Prostate gland (tissue), 2 donors: ENCODE data around the gene PRDM1. TPM values are rescaled to one million over a fixed set of nuclear protein-coding genes. Genes with fewer than 3 reads are reported as not detected.

ENCODE experiments used
- DNase-seq: peaks from one replicate; pipeline ENCODE4 v3.0.0-alpha.2; 2019; ENCODE audit warnings: low spot score
- H3K27ac ChIP-seq, 2 donors: fragments of 200-600 bp; sonication (generic); 2 replicates each; pipeline ENCODE4 v1.5.1; 2017 to 2019
- H3K27me3 ChIP-seq: fragments of 200-600 bp; sonication (generic); replicated peaks from 2 replicates; pipeline ENCODE4 v1.5.1; 2019; ENCODE audit not compliant: insufficient read depth
- H3K36me3 ChIP-seq, 2 donors: fragments of 200-600 bp; sonication (generic); 1 replicate in 1 of 2; 2 replicates in 1 of 2; pipeline versions ENCODE4 v1.5.1 to v1.8.1; 2017 to 2019
- H3K4me1 ChIP-seq: fragments of 200-600 bp; sonication (generic); replicated peaks from 2 replicates; pipeline ENCODE4 v1.5.1; 2019
- H3K4me3 ChIP-seq, 2 donors: fragments of 200-600 bp; sonication (generic); 2 replicates each; pipeline ENCODE4 v1.5.1; 2017 to 2019
- H3K9me3 ChIP-seq: fragments of 200-600 bp; sonication (generic); 2 replicates; pipeline ENCODE4 v1.5.1; 2017
- POLR2A ChIP-seq: fragments of 450-650 bp; IDR thresholded peaks from one replicate; pipeline ENCODE4 v1.6.1; 2016; ENCODE audit warnings: antibody characterized with exemption, mild to moderate bottlenecking
- POLR2AphosphoS5 ChIP-seq: sonication (generic); formaldehyde crosslinking; IDR thresholded peaks from one replicate; pipeline ENCODE4 v1.6.1; 2017; ENCODE audit warnings: antibody characterized with exemption
- WGBS: methylation state at CpG from one replicate; pipeline ENCODE4 v1.1.5; 2018; 5-methylcytosine and 5-hydroxymethylcytosine counted together
- intact Hi-C: fragments of 100-400 bp; cut with DNase I; formaldehyde crosslinking; loops from one replicate; pipeline ENCODE4 v1.14.2; 2022
- total RNA-seq, 2 donors: library from RNA; depleted of rRNA; stranded (reverse); fragments of >200 nt; gene quantifications; one replicate each; pipeline ENCODE4 v1.1.0, GENCODE V29; 2016
- TF ChIP-seq, protein P1 (sequence below), 4 experiments: fragments of 200-600 bp in 2 of 4; fragments of 450-650 bp in 2 of 4; sonication (generic) in 2 of 4; IDR thresholded peaks; 1 replicate in 3 of 4; 2 replicates in 1 of 4; pipeline ENCODE4 v1.5.1; 2016 to 2019; ENCODE audit warnings: antibody characterized with exemption in 4 of 4, mild to moderate bottlenecking in 2 of 4, moderate library complexity in 2 of 4

The PRDM1 gene
- total RNA-seq, 2 donors from 2014 or later = 3.5 TPM

DNA sequence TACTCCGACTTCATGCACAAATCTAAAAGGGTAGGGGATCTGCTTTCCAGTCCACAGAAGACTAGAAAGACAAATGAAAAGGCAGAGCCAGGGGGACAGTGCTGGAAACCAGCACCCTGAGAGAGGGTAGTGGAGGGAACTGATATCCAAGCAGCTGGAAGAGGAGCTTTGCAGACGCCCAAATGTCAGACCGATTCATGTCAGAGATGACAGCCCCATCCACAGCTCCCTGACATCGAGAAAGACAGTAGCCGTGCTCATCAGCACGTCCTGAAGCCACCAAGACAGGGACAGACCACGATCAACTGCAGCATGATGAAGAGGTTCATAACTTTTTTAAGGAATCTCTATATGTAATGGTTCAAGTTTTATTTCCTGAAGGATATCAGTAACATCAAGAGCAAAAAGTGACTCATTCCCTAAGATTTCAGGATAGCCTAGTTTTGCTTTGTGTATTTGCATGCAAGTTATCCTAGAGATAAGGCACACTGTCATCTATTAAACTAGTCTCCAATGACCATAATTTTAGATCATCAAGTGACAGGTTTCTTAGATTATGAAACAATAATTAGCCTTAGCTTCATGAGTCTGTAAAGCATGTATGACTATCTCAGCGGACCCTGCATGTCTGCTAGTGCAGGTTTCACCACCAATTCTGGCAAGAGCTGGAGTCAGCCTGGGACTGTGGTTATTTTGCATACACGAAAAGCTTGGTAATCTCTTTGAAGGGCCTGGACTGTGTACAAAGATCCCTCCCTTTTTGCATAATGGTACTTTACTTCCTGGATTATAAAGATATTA is 43.0 kb downstream of the PRDM1 start:
- Histone ChIP-seq H3K4me3 (no peak overlapping the region), H3K27ac (no peak overlapping the region), H3K27me3 (no peaks in the 10 kb centered on the region), H3K9me3 (no peaks in the 10 kb centered on the region), H3K36me3 (no peaks in the 10 kb centered on the region), H3K4me1 (no peaks in the 10 kb centered on the region)
- WGBS = 72% methylated on average over 9 of the region's 9 CpGs
- no peak for TF ChIP-seq POLR2AphosphoS5
- no peak for TF ChIP-seq POLR2A
- TF ChIP-seq, protein P1, sequence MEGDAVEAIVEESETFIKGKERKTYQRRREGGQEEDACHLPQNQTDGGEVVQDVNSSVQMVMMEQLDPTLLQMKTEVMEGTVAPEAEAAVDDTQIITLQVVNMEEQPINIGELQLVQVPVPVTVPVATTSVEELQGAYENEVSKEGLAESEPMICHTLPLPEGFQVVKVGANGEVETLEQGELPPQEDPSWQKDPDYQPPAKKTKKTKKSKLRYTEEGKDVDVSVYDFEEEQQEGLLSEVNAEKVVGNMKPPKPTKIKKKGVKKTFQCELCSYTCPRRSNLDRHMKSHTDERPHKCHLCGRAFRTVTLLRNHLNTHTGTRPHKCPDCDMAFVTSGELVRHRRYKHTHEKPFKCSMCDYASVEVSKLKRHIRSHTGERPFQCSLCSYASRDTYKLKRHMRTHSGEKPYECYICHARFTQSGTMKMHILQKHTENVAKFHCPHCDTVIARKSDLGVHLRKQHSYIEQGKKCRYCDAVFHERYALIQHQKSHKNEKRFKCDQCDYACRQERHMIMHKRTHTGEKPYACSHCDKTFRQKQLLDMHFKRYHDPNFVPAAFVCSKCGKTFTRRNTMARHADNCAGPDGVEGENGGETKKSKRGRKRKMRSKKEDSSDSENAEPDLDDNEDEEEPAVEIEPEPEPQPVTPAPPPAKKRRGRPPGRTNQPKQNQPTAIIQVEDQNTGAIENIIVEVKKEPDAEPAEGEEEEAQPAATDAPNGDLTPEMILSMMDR (IDR thresholded peaks at IDR 0.05) = no peak
- intact Hi-C loops = no loop called here
- DNase-seq = no peak

DNA sequence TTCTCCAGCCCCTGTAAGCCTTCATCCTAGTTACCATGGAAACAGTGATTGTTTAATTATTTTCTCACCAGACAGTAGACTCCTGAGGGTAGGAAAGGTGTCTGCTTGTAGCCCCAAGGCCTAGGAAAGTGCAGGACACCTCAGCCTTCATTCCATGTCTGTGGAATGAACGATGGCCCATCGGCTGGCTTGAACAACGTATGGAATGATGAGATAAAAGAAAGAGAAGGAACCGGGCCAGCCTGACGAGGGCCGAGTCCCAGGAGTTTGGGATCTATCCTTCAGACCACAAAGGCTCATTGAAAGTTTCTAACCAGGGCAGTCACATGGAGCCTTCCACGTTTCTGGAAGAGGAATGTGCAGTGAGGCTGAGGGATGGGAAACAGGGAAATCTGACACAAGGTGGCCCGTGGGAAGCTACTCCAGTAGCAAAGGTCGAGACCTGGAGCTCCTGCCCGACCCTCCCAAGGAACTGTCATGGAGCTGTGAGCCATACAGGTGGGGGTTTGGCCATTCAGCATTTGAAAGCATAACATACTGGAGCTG is 46.1 kb downstream of the PRDM1 start:
- Histone ChIP-seq H3K27me3 (no peaks in the 10 kb centered on the region), H3K4me1 (no peaks in the 10 kb centered on the region), H3K27ac (no peak overlapping the region), H3K9me3 (no peaks in the 10 kb centered on the region), H3K36me3 (no peaks in the 10 kb centered on the region), H3K4me3 (no peak overlapping the region)
- 87% methylated on average over 10 of the region's 10 CpGs for WGBS
- intact Hi-C loops = no loop called here
- no peak for DNase-seq
- TF ChIP-seq POLR2A = no peak
- no peak for TF ChIP-seq POLR2AphosphoS5
- TF ChIP-seq, protein P1 (IDR thresholded peaks at IDR 0.05) = no peak

DNA sequence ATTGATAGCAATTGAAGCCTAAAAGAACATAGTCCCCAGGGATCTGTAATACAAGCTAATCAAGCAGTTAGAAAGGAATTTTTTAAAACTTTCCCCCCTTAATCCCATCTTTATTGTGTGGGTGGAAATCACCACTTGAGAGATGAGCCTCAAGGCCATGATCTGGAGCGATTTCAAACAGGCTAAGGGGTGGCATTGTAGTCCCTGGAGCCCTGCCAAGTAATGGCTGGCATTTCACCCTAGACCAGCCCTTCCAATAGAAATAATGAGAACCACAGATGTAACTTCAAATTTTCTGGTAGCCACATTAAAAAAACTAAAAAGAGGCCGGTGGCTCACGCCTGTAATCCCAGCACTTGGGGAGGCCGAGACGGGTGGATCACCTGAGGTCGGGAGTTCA is 46.9 kb downstream of the PRDM1 start:
- Histone ChIP-seq H3K27me3 (no peaks in the 10 kb centered on the region), H3K4me1 (no peaks in the 10 kb centered on the region), H3K27ac (no peak overlapping the region), H3K4me3 (no peak overlapping the region), H3K9me3 (no peaks in the 10 kb centered on the region), H3K36me3 (no peaks in the 10 kb centered on the region)
- intact Hi-C loops = no loop called here
- WGBS = 80% methylated on average over 6 of the region's 6 CpGs
- TF ChIP-seq, protein P1 (IDR thresholded peaks at IDR 0.05) = no peak
- TF ChIP-seq POLR2A (no peak), POLR2AphosphoS5 (no peak)
- DNase-seq = no peak

DNA sequence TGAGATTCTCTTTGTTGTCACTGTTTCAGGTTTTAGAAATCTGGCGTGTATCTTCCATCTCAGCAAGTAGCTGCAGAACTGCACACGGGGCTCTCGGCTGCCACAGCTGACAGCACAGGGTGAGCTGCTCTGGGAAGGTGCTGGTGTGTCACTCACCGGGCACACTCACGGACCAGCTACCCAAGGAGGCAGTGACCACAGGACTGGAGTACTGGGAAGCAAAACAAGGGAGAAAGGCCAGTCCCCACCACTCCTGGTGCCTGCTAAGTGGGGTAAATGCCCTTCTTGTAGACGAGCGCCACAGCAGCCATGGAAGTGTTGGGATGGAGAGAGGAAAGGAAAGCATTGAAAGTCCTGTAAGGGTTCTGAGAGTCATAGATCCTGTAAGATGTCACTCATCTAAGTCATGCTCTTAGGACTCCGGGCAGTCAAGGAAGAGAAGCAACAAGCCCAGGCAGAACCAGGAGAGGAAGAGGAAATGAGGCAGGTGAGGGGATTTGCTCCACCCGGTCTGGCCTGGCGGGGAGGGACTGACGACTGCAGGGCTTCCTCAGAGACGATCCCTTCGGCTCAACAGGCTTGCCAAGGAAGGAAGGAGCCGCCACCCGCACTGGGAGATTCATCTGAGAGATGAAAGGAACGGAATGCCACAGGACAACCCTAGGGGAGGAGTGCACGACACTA is 48.1 kb downstream of the PRDM1 start:
- H3K27ac ChIP-seq = no peak overlapping the region
- no peaks in the 10 kb centered on the region for H3K4me1 ChIP-seq
- TF ChIP-seq, protein P1 (IDR thresholded peaks at IDR 0.05) = no peak
- TF ChIP-seq POLR2A (no peak), POLR2AphosphoS5 (no peak)
- H3K27me3 ChIP-seq = no peaks in the 10 kb centered on the region
- no peaks in the 10 kb centered on the region for H3K36me3 ChIP-seq
- intact Hi-C loops = no loop called here
- 84% methylated on average over 17 of the region's 17 CpGs for WGBS
- H3K9me3 ChIP-seq = no peaks in the 10 kb centered on the region
- DNase-seq = no peak
- no peak overlapping the region for H3K4me3 ChIP-seq
